Stimulated activated CD4-positive, alpha-beta T cell treated with anti-CD3 and anti-CD28 coated beads, Interleukin-1b, Interleukin-23, amount 100 ng/mL, for 48 hours (primary cell): ENCODE data around the gene DGKD.

Source experiments
- DNase-seq: peaks from one replicate; pipeline ENCODE4 v3.0.0-alpha.2; 2020

DGKD gene

GRCh38 chr2:233464056-233464455 lies 109.8 kb downstream of the DGKD start:
- DNase-seq = no peak

- DNase-seq = no peak
Measured at GRCh38 chr2:233464531-233465240, 110.4 kb downstream of the DGKD start.

GRCh38 chr2:233466991-233467603 lies 112.8 kb downstream of the DGKD start:
- no peak for DNase-seq

- no peak for DNase-seq
Measured at GRCh38 chr2:233468047-233468740, 113.9 kb downstream of the DGKD start.

GRCh38 chr2:233468741-233469110 lies 114.4 kb downstream of the DGKD start:
- DNase-seq = no peak

GRCh38 chr2:233469261-233470010 lies 115.1 kb downstream of the DGKD start:
- no peak for DNase-seq

GRCh38 chr2:233470011-233470687 lies 115.9 kb downstream of the DGKD start:
- no peak for DNase-seq

- DNase-seq = no peak
Measured at GRCh38 chr2:233470839-233471238, 116.5 kb downstream of the DGKD start.

GRCh38 chr2:233471291-233472035 lies 117.2 kb downstream of the DGKD start:
- DNase-seq = no peak

GRCh38 chr2:233473386-233473791 lies 119.1 kb downstream of the DGKD start:
- DNase-seq = no peak

- DNase-seq = no peak
Measured at GRCh38 chr2:233473878-233474277, 119.6 kb downstream of the DGKD start.

- no peak for DNase-seq
Measured at GRCh38 chr2:233474308-233475160, 120.2 kb downstream of the DGKD start.

GRCh38 chr2:233476063-233476410 lies 121.7 kb downstream of the DGKD start:
- no peak for DNase-seq

- DNase-seq = no peak
Measured at GRCh38 chr2:233476651-233477547, 122.6 kb downstream of the DGKD start.

GRCh38 chr2:233477548-233478433 lies 123.5 kb downstream of the DGKD start:
- no peak for DNase-seq

- no peak for DNase-seq
Measured at GRCh38 chr2:233479616-233480489, 125.6 kb downstream of the DGKD start.

- no peak for DNase-seq
Measured at GRCh38 chr2:233480490-233481202, 126.4 kb downstream of the DGKD start.
